Stimulated activated naive CD4-positive, alpha-beta T cell (primary cell): Measurements from ENCODE around the gene KCNT1.

ENCODE experiments used
- DNase-seq, 6 experiments: peaks; one replicate each; lab custom pipeline; 2025; lab: John Stamatoyannopoulos, UW

Gene KCNT1

DNA sequence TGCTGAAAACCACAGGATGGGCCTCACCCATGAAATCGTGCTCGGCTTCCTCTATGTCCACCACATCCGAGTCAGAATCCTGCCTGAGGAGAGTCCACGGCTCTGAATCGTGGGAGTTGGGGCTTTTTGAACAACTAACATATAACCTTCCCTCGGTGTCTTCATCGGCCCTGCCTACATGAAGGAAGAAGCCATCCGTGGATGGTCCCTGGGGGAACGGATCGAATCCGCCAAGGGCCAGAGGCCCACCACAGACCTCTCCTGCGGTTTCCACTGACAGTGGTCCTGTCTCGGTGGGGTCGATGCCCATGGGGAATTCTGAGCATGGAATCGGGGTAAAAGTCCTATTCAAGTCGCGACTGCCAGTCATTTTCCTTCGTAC lies 120.4 kb downstream of the KCNT1 start:
- DNase-seq: no peak

- no peak for DNase-seq
Observed at GRCh38 chr9:135823036-135823435, 121.1 kb downstream of the KCNT1 start.

DNA sequence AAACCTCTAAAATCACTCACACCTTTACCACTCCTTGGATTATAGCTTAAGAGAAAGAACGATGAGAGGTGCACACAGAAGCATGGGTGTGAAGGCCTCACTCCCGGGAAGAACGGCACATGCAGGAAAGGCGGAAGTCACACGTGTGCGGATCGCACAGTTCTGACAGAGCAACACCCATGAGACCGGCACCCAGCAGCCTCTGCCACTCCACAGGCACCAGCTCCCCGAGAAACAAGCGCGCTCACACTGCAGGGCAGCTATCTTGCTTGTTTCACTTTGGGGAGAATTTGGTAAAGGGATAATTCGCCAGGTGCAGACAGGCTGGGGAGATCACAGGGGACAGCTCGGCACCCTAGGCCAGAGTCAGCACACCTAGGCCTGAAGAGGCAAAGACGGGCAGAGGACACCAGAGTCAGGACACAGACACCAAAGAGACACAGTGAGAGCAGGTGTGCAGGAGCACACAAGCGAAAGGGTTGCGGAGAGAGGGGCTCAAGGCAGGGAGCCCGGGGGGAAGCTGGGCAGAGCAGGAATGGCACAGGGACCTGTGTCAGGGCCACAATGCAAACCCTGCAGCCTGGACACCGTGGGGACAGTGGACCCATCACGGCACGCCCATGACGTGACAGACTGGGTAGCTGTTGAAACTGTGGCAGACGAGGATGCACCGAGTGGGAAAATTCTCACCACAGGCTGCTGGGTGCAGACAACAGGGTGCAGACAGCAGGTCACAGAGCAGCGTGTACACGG lies 123.6 kb downstream of the KCNT1 start:
- DNase-seq: no peak

DNA sequence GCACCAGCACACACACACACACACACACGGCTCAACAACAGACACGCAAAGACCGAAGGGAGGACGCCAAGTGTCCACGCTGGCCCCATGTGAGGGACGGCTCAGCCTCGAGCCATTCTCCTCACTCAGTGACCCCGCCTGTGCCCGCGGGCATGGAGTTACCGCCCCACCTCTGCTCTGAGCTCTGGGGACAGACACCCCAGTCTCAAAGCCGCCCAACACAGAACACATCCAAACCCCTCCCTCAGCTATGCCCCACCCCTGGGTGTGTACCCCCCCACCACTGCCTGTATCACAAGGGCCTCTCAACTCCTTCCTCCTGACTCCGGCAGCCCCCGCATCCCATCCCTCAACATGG lies 124.2 kb downstream of the KCNT1 start:
- no peak for DNase-seq

DNA sequence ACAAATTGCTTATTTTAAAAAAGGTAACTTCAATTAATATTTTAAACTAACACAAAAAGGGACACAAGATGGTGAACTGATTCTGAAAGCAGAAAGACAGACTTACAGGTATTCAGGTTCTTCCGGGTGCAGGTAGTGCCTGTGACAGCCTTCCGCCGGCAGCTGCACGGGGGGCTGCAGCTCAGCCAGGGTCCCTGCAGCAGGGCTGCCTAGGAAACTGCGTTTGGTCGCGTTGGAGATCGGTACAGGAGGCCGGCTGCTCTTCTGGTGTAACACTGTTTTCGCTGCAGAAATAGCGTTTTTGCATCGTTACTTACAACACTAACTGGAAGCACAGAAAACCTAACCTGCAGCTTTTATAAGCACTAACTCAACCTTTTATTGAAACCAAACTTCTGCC lies 125.3 kb downstream of the KCNT1 start:
- no peak for DNase-seq

DNA sequence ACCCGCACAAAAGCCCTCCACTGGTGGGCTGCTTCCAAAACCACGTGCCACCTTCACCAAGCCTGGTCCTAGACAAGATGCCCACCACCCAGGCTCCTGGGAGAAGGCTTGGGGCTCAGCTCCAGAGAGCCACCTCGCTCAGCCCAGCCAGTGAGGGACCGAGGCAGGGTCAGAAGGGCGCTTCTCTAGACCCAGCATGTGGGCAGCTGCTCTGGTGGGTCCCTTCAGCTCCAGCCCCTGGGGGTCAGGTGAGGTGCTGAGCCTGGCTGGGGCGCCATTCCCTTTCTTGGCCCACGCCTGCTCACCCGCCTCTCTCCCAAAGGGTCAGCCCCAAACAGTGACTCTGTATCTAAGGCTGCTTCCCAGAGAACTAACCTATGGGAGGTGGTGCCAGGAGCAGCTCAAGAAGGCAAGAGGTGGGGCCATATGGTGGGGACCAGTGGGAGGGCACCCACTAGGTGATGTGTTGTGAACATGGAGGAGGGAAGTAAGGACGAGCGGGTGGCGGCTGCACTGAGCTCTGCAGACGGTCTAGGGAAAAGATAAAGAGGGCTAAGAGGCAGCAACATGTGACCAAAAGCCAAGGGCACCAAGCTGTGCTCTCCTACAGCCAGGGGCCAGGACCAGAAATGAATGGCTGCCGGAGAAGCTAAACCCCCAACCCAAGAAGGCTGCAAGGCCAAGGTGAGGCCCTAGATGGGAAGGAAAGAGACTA lies 126.0 kb downstream of the KCNT1 start:
- no peak for DNase-seq

DNA sequence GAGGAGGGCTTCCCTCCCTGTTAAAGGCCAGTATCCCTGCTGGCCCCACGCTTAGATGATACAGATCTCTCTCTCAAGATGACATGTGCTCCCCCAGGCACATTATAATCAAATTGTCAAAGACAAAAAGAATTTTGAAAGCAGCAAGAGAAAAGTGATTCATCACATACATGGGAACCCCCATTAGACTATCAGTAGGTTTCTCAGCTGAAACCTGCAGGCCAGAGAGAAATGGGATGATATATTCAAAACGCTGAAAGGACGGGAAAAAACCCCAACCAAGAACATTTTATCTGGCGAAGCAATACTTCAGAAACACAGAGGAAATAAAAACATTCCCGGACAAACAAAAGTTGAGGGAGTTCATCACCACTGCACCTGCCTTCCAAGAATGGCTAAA lies 126.7 kb downstream of the KCNT1 start:
- DNase-seq: no peak

GRCh38 chr9:135830496-135830895 lies 128.5 kb downstream of the KCNT1 start:
- DNase-seq: no peak

- no peak for DNase-seq
Observed at GRCh38 chr9:135833864-135834263, 131.9 kb downstream of the KCNT1 start.

DNA sequence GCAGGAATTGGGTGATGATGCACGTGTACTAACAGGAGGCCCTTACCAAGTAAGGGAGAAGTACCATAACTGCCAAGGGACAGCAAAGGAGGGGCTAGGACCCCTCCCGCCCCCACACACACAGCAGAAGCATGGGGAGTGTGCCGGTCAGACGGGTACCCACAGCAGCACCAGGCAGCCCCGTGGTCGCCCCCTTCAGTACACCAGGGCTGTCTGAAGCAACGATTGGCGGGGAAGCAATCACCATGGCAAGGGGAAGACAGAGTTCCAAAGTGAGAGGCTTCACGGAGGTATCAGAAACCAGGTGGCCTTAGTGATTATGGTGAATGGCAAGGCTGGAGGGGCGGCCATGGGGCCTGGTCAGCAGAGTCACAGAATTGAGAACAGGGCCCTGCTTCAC lies 133.1 kb downstream of the KCNT1 start:
- DNase-seq: no peak

- DNase-seq: no peak
Observed at GRCh38 chr9:135839516-135839915, 137.5 kb downstream of the KCNT1 start.

DNA sequence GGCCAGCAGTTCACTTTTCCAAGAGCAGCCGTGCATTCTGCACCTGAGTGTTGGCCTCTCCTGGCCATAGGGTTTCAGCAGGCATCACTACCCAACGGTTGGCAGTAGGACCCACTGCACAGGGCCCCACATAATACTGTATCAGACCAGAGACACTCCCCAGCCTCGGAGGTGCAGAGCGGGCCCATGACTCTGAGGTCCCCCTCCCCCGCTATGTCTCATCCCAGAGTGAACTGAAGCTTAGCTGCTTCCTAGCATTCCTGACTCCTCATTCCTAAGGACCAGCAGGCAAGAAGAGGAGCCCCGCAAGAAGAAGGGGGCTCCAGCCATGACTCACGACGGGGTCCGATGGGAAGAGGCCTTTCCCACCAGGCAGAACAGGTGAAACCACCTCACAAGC lies 138.1 kb downstream of the KCNT1 start:
- no peak for DNase-seq

DNA sequence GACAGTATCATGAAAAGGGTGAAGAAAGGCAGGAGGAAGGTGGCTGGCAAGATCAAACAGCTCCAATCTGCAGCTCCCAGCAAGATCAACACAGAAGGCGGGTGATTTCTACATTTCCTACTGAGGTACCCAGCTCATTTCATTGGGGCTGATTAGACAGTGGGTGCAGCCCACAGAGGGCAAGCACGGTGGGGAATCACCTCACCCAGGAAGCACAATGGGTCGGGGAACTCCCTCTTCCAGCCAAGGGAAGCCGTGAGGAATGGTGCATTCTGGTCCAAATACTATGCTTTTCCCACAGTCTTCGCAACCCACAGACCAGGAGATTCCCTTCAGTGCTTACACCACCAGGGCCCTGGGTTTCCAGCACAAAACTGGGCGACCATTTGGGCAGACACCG lies 138.6 kb downstream of the KCNT1 start:
- no peak for DNase-seq
